AG04449 (cell line): ENCODE data around the gene MOB3A.

Experiments used
- CTCF ChIA-PET: fragments of 350-600 bp; formaldehyde crosslinking; extraction: SDS; loops from one replicate; lab custom pipeline; 2021; ENCODE audit warnings: antibody characterized with exemption; lab: Yijun Ruan, JAX
- POLR2A ChIA-PET: fragments of 400-600, 350-600 bp; formaldehyde crosslinking; extraction: SDS; loops from one replicate; lab custom pipeline; 2020; ENCODE audit warnings: antibody characterized with exemption, inconsistent platforms; lab: Yijun Ruan, JAX
- DNase-seq: peaks from one replicate; pipeline ENCODE4 v3.0.0-alpha.2; 2010; ENCODE audit warnings: low read depth, low spot score
- H3K4me3 ChIP-seq: 2 replicates; pipeline ENCODE4 v1.5.1; 2011; ENCODE audit warnings: low read depth, mild to moderate bottlenecking, control low read depth, low read length
- TF ChIP-seq, protein P1 (sequence below): IDR thresholded peaks from one replicate; pipeline ENCODE4 v1.5.1; 2011; ENCODE audit warnings: mild to moderate bottlenecking, moderate library complexity, low read length, control low read depth, inconsistent platforms; ENCODE audit not compliant: insufficient read depth; ENCODE audit errors: missing control alignments

The MOB3A gene

DNA sequence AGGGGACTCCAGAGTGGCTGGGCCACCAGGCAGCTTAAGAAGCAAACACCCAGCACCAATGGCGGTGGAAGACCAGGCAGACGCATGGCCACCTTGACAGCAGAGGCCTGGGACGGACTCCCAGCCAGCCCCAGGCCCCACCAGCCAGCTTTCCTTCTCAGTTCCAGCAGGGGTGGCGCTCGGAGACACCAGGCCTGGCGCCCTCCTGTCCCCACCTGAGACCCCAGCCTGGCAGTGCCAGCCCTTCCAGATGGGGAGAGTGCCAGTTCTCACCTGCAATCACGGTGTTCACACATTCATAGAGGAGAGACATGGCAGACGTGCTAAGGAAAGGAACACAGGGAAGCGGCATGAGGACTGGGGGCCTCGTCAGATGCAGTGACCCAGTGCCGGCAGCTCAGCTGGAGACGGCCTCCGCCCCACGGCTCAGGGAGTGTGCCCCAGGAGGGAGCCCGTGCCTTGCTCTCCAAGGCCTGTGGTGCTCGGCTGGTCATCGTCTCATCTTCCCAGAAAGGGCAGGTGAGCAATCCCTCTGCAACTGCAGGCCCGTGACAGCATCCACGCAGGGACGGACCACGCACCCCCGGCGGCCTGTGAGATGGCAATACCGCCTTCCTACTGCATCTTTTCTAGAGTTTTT, 30.9 kb upstream of the MOB3A start:
- no peak overlapping the region for H3K4me3 ChIP-seq
- ChIA-PET CTCF (no interaction called here), POLR2A (no interaction called here)
- TF ChIP-seq, protein P1, sequence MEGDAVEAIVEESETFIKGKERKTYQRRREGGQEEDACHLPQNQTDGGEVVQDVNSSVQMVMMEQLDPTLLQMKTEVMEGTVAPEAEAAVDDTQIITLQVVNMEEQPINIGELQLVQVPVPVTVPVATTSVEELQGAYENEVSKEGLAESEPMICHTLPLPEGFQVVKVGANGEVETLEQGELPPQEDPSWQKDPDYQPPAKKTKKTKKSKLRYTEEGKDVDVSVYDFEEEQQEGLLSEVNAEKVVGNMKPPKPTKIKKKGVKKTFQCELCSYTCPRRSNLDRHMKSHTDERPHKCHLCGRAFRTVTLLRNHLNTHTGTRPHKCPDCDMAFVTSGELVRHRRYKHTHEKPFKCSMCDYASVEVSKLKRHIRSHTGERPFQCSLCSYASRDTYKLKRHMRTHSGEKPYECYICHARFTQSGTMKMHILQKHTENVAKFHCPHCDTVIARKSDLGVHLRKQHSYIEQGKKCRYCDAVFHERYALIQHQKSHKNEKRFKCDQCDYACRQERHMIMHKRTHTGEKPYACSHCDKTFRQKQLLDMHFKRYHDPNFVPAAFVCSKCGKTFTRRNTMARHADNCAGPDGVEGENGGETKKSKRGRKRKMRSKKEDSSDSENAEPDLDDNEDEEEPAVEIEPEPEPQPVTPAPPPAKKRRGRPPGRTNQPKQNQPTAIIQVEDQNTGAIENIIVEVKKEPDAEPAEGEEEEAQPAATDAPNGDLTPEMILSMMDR = no peak
- DNase-seq = no peak

DNA sequence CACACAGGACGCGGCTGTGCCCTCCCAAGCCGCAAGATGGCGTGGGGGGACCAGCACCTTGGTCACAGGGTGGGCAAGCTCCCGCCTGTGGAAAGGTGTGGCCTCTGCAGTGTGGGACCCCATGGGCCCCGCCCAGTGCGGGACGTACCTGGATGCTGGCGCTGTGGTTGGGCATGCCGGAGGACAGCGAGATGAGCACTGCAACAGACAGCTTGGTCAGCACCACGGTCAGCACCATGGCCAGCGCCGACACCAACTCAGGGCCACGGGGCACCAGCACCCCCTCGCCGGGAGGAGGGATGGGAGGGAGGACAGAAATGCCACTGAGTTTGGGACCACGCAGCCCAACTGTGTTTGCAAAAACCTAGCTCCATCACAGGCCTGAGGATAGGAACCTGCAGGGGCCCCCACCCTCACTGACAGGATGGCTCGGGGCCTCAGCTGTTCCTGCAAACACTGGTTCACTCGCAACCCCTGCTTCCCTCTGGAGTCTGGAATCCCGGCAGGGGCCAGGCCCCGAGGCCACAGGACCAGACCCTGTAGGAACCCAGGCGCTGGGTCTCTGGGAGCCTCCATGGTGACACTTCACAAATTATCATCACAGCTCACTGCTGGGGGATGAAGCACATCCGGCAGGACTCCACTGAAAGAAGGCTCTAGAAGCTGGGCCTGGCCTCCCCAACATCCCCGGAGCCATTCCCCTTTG, 27.7 kb upstream of the MOB3A start:
- TF ChIP-seq, protein P1 = no peak
- CTCF ChIA-PET = interaction anchor here (0.6 kb wide), 1 partner anchor 10 kb away, joined by 4 read pairs; no protein-coding TSS in a partner anchor
- POLR2A ChIA-PET = no interaction called here
- no peak overlapping the region for H3K4me3 ChIP-seq
- no peak for DNase-seq

GRCh38 chr19:2122982-2123381, 26.9 kb upstream of the MOB3A start:
- no peak overlapping the region for H3K4me3 ChIP-seq
- ChIA-PET CTCF (no interaction called here), POLR2A (no interaction called here)
- no peak for DNase-seq
- TF ChIP-seq, protein P1 = no peak

DNA sequence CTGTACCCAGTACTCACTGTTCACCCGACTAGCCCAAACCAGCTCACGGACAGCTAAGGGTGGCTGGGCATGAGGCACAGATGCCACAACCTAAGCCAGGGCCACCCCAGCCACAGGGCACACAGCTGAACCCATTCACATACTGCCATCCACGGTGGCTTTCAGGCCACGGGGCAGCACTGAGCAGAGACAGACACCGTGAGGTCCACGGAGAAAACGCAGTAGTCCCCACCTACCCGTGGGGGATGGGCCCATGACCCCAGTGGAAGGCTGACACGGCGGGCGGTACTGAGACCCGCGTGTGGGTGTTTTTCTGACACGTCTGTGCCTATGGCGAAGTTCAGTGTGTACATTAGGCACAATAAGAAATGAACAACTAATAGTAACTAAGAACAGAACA, 26.1 kb upstream of the MOB3A start:
- ChIA-PET POLR2A (no interaction called here), CTCF (no interaction called here)
- DNase-seq = no peak
- no peak overlapping the region for H3K4me3 ChIP-seq
- TF ChIP-seq, protein P1 = no peak

DNA sequence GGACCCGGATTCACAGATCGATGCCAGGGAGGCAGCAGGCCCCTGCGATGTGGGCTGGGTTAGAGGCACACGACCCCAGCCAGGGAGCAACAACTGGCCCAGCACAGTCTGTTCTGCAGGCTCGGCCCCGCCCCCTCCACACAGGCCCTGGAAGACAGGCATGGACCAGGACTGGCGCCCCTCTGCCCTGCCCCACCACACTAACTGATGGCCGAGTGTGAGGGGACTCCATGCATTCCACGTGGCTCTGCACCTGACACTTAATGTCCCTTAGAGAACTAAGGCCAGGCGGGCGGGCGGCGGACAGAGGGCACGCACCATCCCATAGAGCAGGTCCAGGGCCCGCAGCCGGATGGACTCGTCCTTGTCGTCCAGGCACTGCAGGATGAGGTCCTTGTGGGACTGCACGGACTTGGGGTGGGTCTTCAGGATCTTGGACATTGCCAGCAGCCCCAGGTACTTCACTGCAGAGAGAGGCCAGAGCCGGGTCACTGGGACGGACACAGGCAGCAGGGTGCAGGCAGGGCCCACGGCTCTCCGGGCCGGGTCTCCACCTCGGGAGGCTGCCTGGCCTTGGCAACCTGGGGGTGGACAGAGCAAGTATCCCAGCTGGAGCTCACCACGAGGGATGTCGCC, 25.4 kb upstream of the MOB3A start:
- no peak for DNase-seq
- TF ChIP-seq, protein P1 = no peak
- POLR2A ChIA-PET = no interaction called here
- CTCF ChIA-PET = no interaction called here
- no peak overlapping the region for H3K4me3 ChIP-seq

DNA sequence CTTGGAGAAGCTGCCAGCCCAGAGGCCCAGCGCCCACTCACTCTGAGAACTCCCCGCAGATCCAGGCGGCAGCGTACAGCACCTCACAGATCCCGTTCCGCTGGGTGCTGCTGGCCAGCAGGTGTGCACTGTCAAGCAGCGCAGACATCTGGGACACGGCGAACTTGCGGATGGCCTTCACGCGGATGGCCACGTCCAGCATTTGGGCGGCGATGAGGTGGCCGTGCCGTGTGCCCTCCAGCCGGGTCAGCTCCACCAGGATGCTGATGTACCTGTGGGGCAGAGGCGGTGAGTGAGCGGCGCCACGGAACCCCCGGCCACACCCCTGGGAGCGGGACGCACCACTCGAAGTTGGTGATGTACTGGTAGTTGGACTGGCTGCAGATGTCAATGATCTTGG, 24.7 kb upstream of the MOB3A start:
- ChIA-PET CTCF (no interaction called here), POLR2A (no interaction called here)
- TF ChIP-seq, protein P1 = no peak
- no peak for DNase-seq
- no peak overlapping the region for H3K4me3 ChIP-seq
